Activated naive CD4-positive, alpha-beta T cell treated with Interleukin-2 at 50 U/mL for 16 hours (primary cell): ENCODE results near the gene HUWE1.
"Not testable (repeated sequence)": the region's sequence is repeated elsewhere in the genome, so short reads cannot be mapped to it uniquely, and the experiment has no call there.

Source experiments
- DNase-seq: peaks from one replicate; pipeline ENCODE4 v3.0.0-alpha.2; 2020

HUWE1 gene

GRCh38 chrX:53606456-53606855 lies 80.1 kb downstream of the HUWE1 start:
- DNase-seq, result no peak

GRCh38 chrX:53605004-53605403 lies 81.5 kb downstream of the HUWE1 start:
- no peak for DNase-seq

GRCh38 chrX:53599781-53600396 lies 86.6 kb downstream of the HUWE1 start:
- DNase-seq, result no peak

- no peak for DNase-seq
Measured at GRCh38 chrX:53598169-53598568, 88.3 kb downstream of the HUWE1 start.

- no peak for DNase-seq
Measured at GRCh38 chrX:53595266-53595810, 91.2 kb downstream of the HUWE1 start.

- no peak for DNase-seq
Measured at GRCh38 chrX:53594354-53594753, 92.2 kb downstream of the HUWE1 start.

- no peak for DNase-seq
Measured at GRCh38 chrX:53587795-53588420, 98.6 kb downstream of the HUWE1 start.

- no peak for DNase-seq
Measured at GRCh38 chrX:53584891-53585290, 101.6 kb downstream of the HUWE1 start.

- no peak for DNase-seq
Measured at GRCh38 chrX:53583571-53583970, 102.9 kb downstream of the HUWE1 start.

- DNase-seq, result no peak
Measured at GRCh38 chrX:53580742-53581504, 105.6 kb downstream of the HUWE1 start.

GRCh38 chrX:53571494-53571893 lies 115.0 kb downstream of the HUWE1 start:
- no peak for DNase-seq

- no peak for DNase-seq
Measured at GRCh38 chrX:53563324-53563723, 123.2 kb downstream of the HUWE1 start.

- no peak for DNase-seq
Measured at GRCh38 chrX:53561912-53562311, 124.6 kb downstream of the HUWE1 start.

GRCh38 chrX:53558646-53559045 lies 127.9 kb downstream of the HUWE1 start:
- no peak for DNase-seq

GRCh38 chrX:53556868-53557267 lies 129.7 kb downstream of the HUWE1 start:
- DNase-seq, result no peak

- DNase-seq, result no peak
Measured at GRCh38 chrX:53550756-53551463, 135.6 kb downstream of the HUWE1 start.

- no peak for DNase-seq
Measured at GRCh38 chrX:53547668-53548067, 138.9 kb downstream of the HUWE1 start.

GRCh38 chrX:53544936-53545335 lies 141.6 kb downstream of the HUWE1 start:
- no peak for DNase-seq

- DNase-seq, result no peak
Measured at GRCh38 chrX:53538781-53539180, 147.7 kb downstream of the HUWE1 start.

- DNase-seq, result not testable (repeated sequence)
Measured at GRCh38 chrX:53531255-53531966, 155.1 kb downstream of the HUWE1 start.

GRCh38 chrX:53526999-53527398 lies 159.5 kb downstream of the HUWE1 start:
- DNase-seq, result no peak

- DNase-seq, result no peak
Measured at GRCh38 chrX:53511322-53511721, 175.2 kb downstream of the HUWE1 start.

GRCh38 chrX:53504035-53504434 lies 182.5 kb downstream of the HUWE1 start:
- DNase-seq, result not testable (repeated sequence)
